HUES64 (cell line): Measurements from ENCODE around the gene AFAP1L1.
"Not testable (repeated sequence)": the region's sequence is repeated elsewhere in the genome, so short reads cannot be mapped to it uniquely, and the experiment has no call there.

Experiments
- H3K27ac ChIP-seq: 2 replicates; pipeline ENCODE4 v1.7.0; 2013; ENCODE audit warnings: low read depth, low read length, inconsistent platforms
- H3K27me3 ChIP-seq: 2 replicates; pipeline ENCODE4 v1.6.1; 2013; ENCODE audit warnings: mild to moderate bottlenecking, low read length; ENCODE audit not compliant: insufficient read depth
- H3K36me3 ChIP-seq: 2 replicates; pipeline ENCODE4 v1.6.1; 2013; ENCODE audit warnings: mild to moderate bottlenecking, low read length; ENCODE audit not compliant: insufficient read depth
- H3K4me1 ChIP-seq: 2 replicates; pipeline ENCODE4 v1.6.1; 2013; ENCODE audit warnings: mild to moderate bottlenecking, low read length, moderate library complexity; ENCODE audit not compliant: insufficient read depth
- H3K4me3 ChIP-seq: 2 replicates; pipeline ENCODE4 v1.5.1; 2013; ENCODE audit warnings: mild to moderate bottlenecking, low read length, moderate library complexity
- H3K9ac ChIP-seq: 2 replicates; pipeline ENCODE4 v1.6.1; 2013; ENCODE audit warnings: mild to moderate bottlenecking, low read depth, low read length
- H3K9me3 ChIP-seq: 2 replicates; pipeline ENCODE4 v1.6.1; 2013; ENCODE audit warnings: low read depth, low read length; ENCODE audit not compliant: insufficient read depth
- WGBS: fragments of 150-250, 120-280 bp; methylation state at CpG from one replicate; pipeline ENCODE4 v1.1.7; 2013; ENCODE audit warnings: missing lambda C conversion rate; 5-methylcytosine and 5-hydroxymethylcytosine counted together

Gene AFAP1L1

GRCh38 chr5:149387081-149387631 lies 115.5 kb downstream of the AFAP1L1 start:
- H3K36me3 ChIP-seq = no peaks in the 10 kb centered on the region
- no peaks in the 10 kb centered on the region for H3K9me3 ChIP-seq
- H3K9ac ChIP-seq = no peak overlapping the region
- no peaks in the 10 kb centered on the region for H3K4me1 ChIP-seq
- 91% methylated on average over 9 of the region's 9 CpGs for WGBS
- H3K27me3 ChIP-seq = no peaks in the 10 kb centered on the region
- no peak overlapping the region for H3K4me3 ChIP-seq
- H3K27ac ChIP-seq = no peak overlapping the region

GRCh38 chr5:149387982-149388381 lies 116.3 kb downstream of the AFAP1L1 start:
- no peaks in the 10 kb centered on the region for H3K36me3 ChIP-seq
- H3K9me3 ChIP-seq = no peaks in the 10 kb centered on the region
- H3K4me3 ChIP-seq = no peak overlapping the region
- H3K4me1 ChIP-seq = no peaks in the 10 kb centered on the region
- H3K27me3 ChIP-seq = no peaks in the 10 kb centered on the region
- WGBS = 95% methylated on average over 1 of the region's 1 CpG
- H3K9ac ChIP-seq = no peak overlapping the region
- no peak overlapping the region for H3K27ac ChIP-seq

GRCh38 chr5:149388498-149389190 lies 117.0 kb downstream of the AFAP1L1 start:
- H3K4me1 ChIP-seq = no peaks in the 10 kb centered on the region
- H3K9me3 ChIP-seq = no peaks in the 10 kb centered on the region
- H3K36me3 ChIP-seq = no peaks in the 10 kb centered on the region
- H3K4me3 ChIP-seq = no peak overlapping the region
- H3K9ac ChIP-seq = no peak overlapping the region
- no peak overlapping the region for H3K27ac ChIP-seq
- WGBS = 81% methylated on average over 7 of the region's 7 CpGs
- no peaks in the 10 kb centered on the region for H3K27me3 ChIP-seq

GRCh38 chr5:149389552-149390495 lies 118.2 kb downstream of the AFAP1L1 start:
- H3K36me3 ChIP-seq = no peaks in the 10 kb centered on the region
- H3K4me3 ChIP-seq = no peak overlapping the region
- no peaks in the 10 kb centered on the region for H3K27me3 ChIP-seq
- no peaks in the 10 kb centered on the region for H3K4me1 ChIP-seq
- no peak overlapping the region for H3K27ac ChIP-seq
- H3K9me3 ChIP-seq = no peaks in the 10 kb centered on the region
- H3K9ac ChIP-seq = no peak overlapping the region
- WGBS = 90% methylated on average over 10 of the region's 11 CpGs

- H3K4me1 ChIP-seq, H3K9me3 ChIP-seq, H3K9ac ChIP-seq, H3K27me3 ChIP-seq, H3K36me3 ChIP-seq, H3K4me3 ChIP-seq, H3K27ac ChIP-seq: not testable (repeated sequence)
- 90% methylated on average over 6 of the region's 6 CpGs for WGBS
Measured at GRCh38 chr5:149391076-149391475, 119.4 kb downstream of the AFAP1L1 start.
